H1 (cell line): ENCODE results near the gene FBXL12. TPM values are rescaled to one million over a fixed set of nuclear protein-coding genes. Genes with fewer than 3 reads are reported as not detected.

ENCODE experiments used
- RBBP5 ChIP-seq: IDR thresholded peaks from 2 replicates; pipeline ENCODE4 v1.7.1; 2012; ENCODE audit warnings: low read depth, mild to moderate bottlenecking, inconsistent platforms, low read length, moderate library complexity, borderline replicate concordance
- polyA plus RNA-seq, 7 experiments: library from polyadenylated mRNA; depleted of rRNA in 3 of 7; stranded (reverse) in 5 of 7; unstranded in 2 of 7; fragments of >200 nt in 5 of 7; fragments of 200-250 nt in 2 of 7; gene quantifications; 1 replicate in 5 of 7; 2 replicates in 1 of 7; 4 replicates in 1 of 7; pipeline versions ENCODE4 v1.2.1 to v1.2.3, GENCODE V29; 2011 to 2013; ENCODE audit warnings: missing spikeins in 2 of 7, mixed read lengths in 2 of 7
- total RNA-seq: library from RNA; stranded (reverse); fragmentation: NEBNext Ultra II Directional; extraction: Animal tissue kit (Norgen Biotek cat#: 25700); gene quantifications from 2 replicates; pipeline ENCODE4 v1.2.1, GENCODE V29; 2021

The FBXL12 gene
- total and polyA plus RNA-seq, 2 of the 8 experiments (the other 6 are each of a cell fraction or from before 2014, with no cell fraction given) = 24.6 to 62.3 TPM

GRCh38 chr19:9786819-9787218 is 32.1 kb downstream of the FBXL12 start (continued):
- no peak for TF ChIP-seq RBBP5
- TF ChIP-seq, all 59 proteins: peak for 0
